Stomach (tissue), 9 donors: Measurements from ENCODE around the gene CLDN9. TPM values are rescaled to one million over a fixed set of nuclear protein-coding genes. Genes with fewer than 3 reads are reported as not detected.

Experiments used
- DNase-seq, 2 donors: peaks; one replicate each; pipeline versions ENCODE4 v3.0.0 to v3.0.0-alpha.2; 2013 to 2019
- H3K27ac ChIP-seq, 5 donors: fragments of 200-600 bp in 4 of 5; sonication (generic) in 4 of 5; one replicate each; pipeline ENCODE4 v1.5.1; 2013 to 2019; ENCODE audit warnings: mild to moderate bottlenecking in 1 of 5, moderate library complexity in 1 of 5
- H3K27me3 ChIP-seq, 3 donors: fragments of 200-600 bp; sonication (generic); one replicate each; pipeline ENCODE4 v1.5.1; 2017 to 2019; ENCODE audit warnings: mixed run types in 1 of 3
- H3K36me3 ChIP-seq, 4 donors: fragments of 200-600 bp; sonication (generic); 1 replicate in 3 of 4; 2 replicates in 1 of 4; pipeline ENCODE4 v1.5.1; 2016 to 2019
- H3K4me1 ChIP-seq, 4 donors: fragments of 200-600 bp; sonication (generic); one replicate each; pipeline ENCODE4 v1.5.1; 2016 to 2019
- H3K4me3 ChIP-seq, 4 donors: fragments of 200-600 bp; sonication (generic) in 3 of 4; one replicate each; pipeline ENCODE4 v1.5.1; 2016 to 2019; ENCODE audit warnings: mild to moderate bottlenecking in 1 of 4
- H3K9me3 ChIP-seq, 4 donors: fragments of 200-600 bp; sonication (generic); one replicate each; pipeline ENCODE4 v1.5.1; 2016 to 2019
- CTCF ChIP-seq, 7 experiments: fragments of 450-650 bp in 4 of 7; fragments of 200-600 bp in 3 of 7; sonication (generic) in 3 of 7; IDR thresholded peaks; one replicate each; pipeline ENCODE4 v1.5.1; 2016 to 2019; ENCODE audit warnings: antibody characterized with exemption in 7 of 7, control low read depth in 2 of 7, mild to moderate bottlenecking in 1 of 7
- EP300 ChIP-seq: sonication (generic); formaldehyde crosslinking; IDR thresholded peaks from one replicate; pipeline ENCODE4 v1.6.1; 2017; ENCODE audit warnings: antibody characterized with exemption
- POLR2A ChIP-seq, 4 donors: fragments of 450-650 bp; IDR thresholded peaks; one replicate each; pipeline ENCODE4 v1.6.1; 2016; ENCODE audit warnings: antibody characterized with exemption in 4 of 4, control low read depth in 2 of 4, mild to moderate bottlenecking in 1 of 4, moderate library complexity in 1 of 4
- POLR2AphosphoS5 ChIP-seq, 3 donors: sonication (generic); formaldehyde crosslinking; IDR thresholded peaks; one replicate each; pipeline ENCODE4 v1.6.1; 2016; ENCODE audit warnings: antibody characterized with exemption in 3 of 3
- WGBS, 5 donors: extraction: QIAGEN DNeasy Blood & Tissue Kit in 3 of 5; methylation state at CpG; one replicate each; pipeline versions ENCODE4 v1.1.5 to v1.1.7; 2013 to 2018; 5-methylcytosine and 5-hydroxymethylcytosine counted together
- intact Hi-C: fragments of 100-400 bp; cut with DNase I; formaldehyde crosslinking; loops from one replicate; pipeline ENCODE4 v1.15.1; 2023; ENCODE audit warnings: low total_unique reads
- polyA plus RNA-seq, 3 donors: library from polyadenylated mRNA; stranded (reverse); fragments of 200-250 nt; gene quantifications; one replicate each; pipeline ENCODE4 v1.2.3, GENCODE V29; 2013
- total RNA-seq, 5 donors: library from RNA; depleted of rRNA; stranded (reverse); fragments of >200 nt; gene quantifications; one replicate each; pipeline versions ENCODE4 v1.1.0 to v1.2.3, GENCODE V29; 2014 to 2016
- donor health status: healthy with polysubstance abuse.
- donor health status: Bipolar disorder and iron deficiency.
- donor health status: healthy.

Gene CLDN9
- total and polyA plus RNA-seq, 8 donors = 0.28 to 0.31 TPM; not detected in 6

- DNase-seq = peak; percentile 39 to 81
- intact Hi-C loops = no loop called here
Observed at GRCh38 chr16:2964475-2965336, 48.0 kb upstream of the CLDN9 start.

GRCh38 chr16:2966043-2966807 lies 46.5 kb upstream of the CLDN9 start:
- Histone ChIP-seq H3K4me1 (peaks cover 59 to 84% (median 76%) of the 10 kb centered on the region in 4 donors), H3K4me3 (peak overlapping the region; percentile 7 to 46 (median 21)), H3K27me3 (peaks cover 45 to 93% (median 74%) of the 10 kb centered on the region in 3 donors), H3K36me3 (no peaks in the 10 kb centered on the region), H3K9me3 (no peaks in the 10 kb centered on the region), H3K27ac (no peak overlapping the region)
- intact Hi-C loops = no loop called here
- 46 to 63% (median 54%) methylated on average over 14 to 39 of the region's 39 CpGs for WGBS, 5 donors
- DNase-seq = peak in 1 of 2 donors; percentile 11
- TF ChIP-seq CTCF (IDR thresholded peaks at IDR 0.05) (no peak), POLR2AphosphoS5 (IDR thresholded peaks at IDR 0.05) (no peak), EP300 (no peak), POLR2A (IDR thresholded peaks at IDR 0.05) (no peak)

More at GRCh38 chr16:2964475-2965336, 48.0 kb upstream of the CLDN9 start:
- H3K27me3 ChIP-seq = peaks cover 45 to 100% (median 79%) of the 10 kb centered on the region in 3 donors
- no peak overlapping the region for H3K27ac ChIP-seq
- TF ChIP-seq POLR2AphosphoS5 (IDR thresholded peaks at IDR 0.05) = no peak
- no peak for TF ChIP-seq CTCF (IDR thresholded peaks at IDR 0.05)
- no peak for TF ChIP-seq EP300
- no peak for TF ChIP-seq POLR2A (IDR thresholded peaks at IDR 0.05)
- peak overlapping the region; percentile 30 to 54 (median 36) for H3K4me3 ChIP-seq
- WGBS, 5 donors = 0 to 1% (median 0%) methylated on average over 10 to 68 of the region's 68 CpGs
- no peaks in the 10 kb centered on the region for H3K9me3 ChIP-seq
- H3K4me1 ChIP-seq = peaks cover 48 to 68% (median 62%) of the 10 kb centered on the region in 4 donors
- no peaks in the 10 kb centered on the region for H3K36me3 ChIP-seq

- Histone ChIP-seq H3K36me3 (no peaks in the 10 kb centered on the region), H3K9me3 (no peaks in the 10 kb centered on the region), H3K27ac (no peak overlapping the region), H3K4me3 (peak overlapping the region; percentile 7 to 46 (median 21)), H3K4me1 (peaks cover 59 to 86% (median 78%) of the 10 kb centered on the region in 4 donors), H3K27me3 (peaks cover 45 to 87% (median 69%) of the 10 kb centered on the region in 3 donors)
- peak; percentile 55 to 76 for DNase-seq
- TF ChIP-seq CTCF (IDR thresholded peaks at IDR 0.05) (peak in 1 of 7 experiments; percentile 10), EP300 (no peak), POLR2A (IDR thresholded peaks at IDR 0.05) (no peak), POLR2AphosphoS5 (IDR thresholded peaks at IDR 0.05) (no peak)
- intact Hi-C loops = no loop called here
- WGBS, 5 donors = 1 to 10% (median 3%) methylated on average over 7 to 46 of the region's 46 CpGs
Observed at GRCh38 chr16:2966808-2967191, 45.9 kb upstream of the CLDN9 start.

- TF ChIP-seq CTCF (IDR thresholded peaks at IDR 0.05) (no peak), EP300 (no peak), POLR2AphosphoS5 (IDR thresholded peaks at IDR 0.05) (no peak), POLR2A (IDR thresholded peaks at IDR 0.05) (no peak)
- Histone ChIP-seq H3K27ac (no peak overlapping the region), H3K4me3 (peak overlapping the region; percentile 7 to 46 (median 21)), H3K4me1 (peaks cover 59 to 86% (median 78%) of the 10 kb centered on the region in 4 donors), H3K9me3 (no peaks in the 10 kb centered on the region), H3K36me3 (peaks cover 0 to under 1% (median 0%) of the 10 kb centered on the region in 4 donors), H3K27me3 (peaks cover 45 to 83% (median 65%) of the 10 kb centered on the region in 3 donors)
- intact Hi-C loops = no loop called here
- WGBS, 5 donors = 9 to 20% (median 10%) methylated on average over 2 to 51 of the region's 51 CpGs; no CpG with 5 or more reads in 1 of the 5 donors
- no peak for DNase-seq
Observed at GRCh38 chr16:2967211-2967631, 45.5 kb upstream of the CLDN9 start.
